Activated CD4-positive, alpha-beta T cell treated with anti-CD3 and anti-CD28 coated beads, Interleukin-2, amount 10 ng/mL, durations not matched to agents 24 days and 14 days (primary cell): Measurements from ENCODE around the gene LRFN5. TPM values are rescaled to one million over a fixed set of nuclear protein-coding genes. Genes with fewer than 3 reads are reported as not detected.

Source experiments
- DNase-seq: peaks from one replicate; pipeline ENCODE4 v3.0.0; 2022
- H3K27ac Mint-ChIP-seq: one replicate; pipeline ENCODE4 v1.8.0; 2022; ENCODE audit warnings: mild to moderate bottlenecking, mixed read lengths
- H3K27me3 Mint-ChIP-seq: one replicate; pipeline ENCODE4 v1.8.0; 2022; ENCODE audit warnings: mixed read lengths
- H3K36me3 Mint-ChIP-seq: one replicate; pipeline ENCODE4 v1.8.0; 2022; ENCODE audit warnings: low read depth, mild to moderate bottlenecking, mixed read lengths
- H3K4me1 Mint-ChIP-seq: one replicate; pipeline ENCODE4 v1.8.0; 2021; ENCODE audit warnings: mixed read lengths
- H3K4me3 Mint-ChIP-seq: one replicate; pipeline ENCODE4 v1.8.0; 2022; ENCODE audit warnings: mild to moderate bottlenecking, moderate library complexity, mixed read lengths
- H3K9me3 Mint-ChIP-seq: one replicate; pipeline ENCODE4 v1.8.0; 2021; ENCODE audit warnings: mixed read lengths
- intact Hi-C: fragments of 100-400 bp; cut with micrococcal nuclease; formaldehyde crosslinking; loops from one replicate; pipeline ENCODE4 v1.15.1; 2023
- total RNA-seq: library from RNA; stranded (reverse); gene quantifications from 2 replicates; pipeline ENCODE4 v1.2.3, GENCODE V29; 2022

Gene LRFN5
- total RNA-seq, 1 donor from 2014 or later = not detected

DNA sequence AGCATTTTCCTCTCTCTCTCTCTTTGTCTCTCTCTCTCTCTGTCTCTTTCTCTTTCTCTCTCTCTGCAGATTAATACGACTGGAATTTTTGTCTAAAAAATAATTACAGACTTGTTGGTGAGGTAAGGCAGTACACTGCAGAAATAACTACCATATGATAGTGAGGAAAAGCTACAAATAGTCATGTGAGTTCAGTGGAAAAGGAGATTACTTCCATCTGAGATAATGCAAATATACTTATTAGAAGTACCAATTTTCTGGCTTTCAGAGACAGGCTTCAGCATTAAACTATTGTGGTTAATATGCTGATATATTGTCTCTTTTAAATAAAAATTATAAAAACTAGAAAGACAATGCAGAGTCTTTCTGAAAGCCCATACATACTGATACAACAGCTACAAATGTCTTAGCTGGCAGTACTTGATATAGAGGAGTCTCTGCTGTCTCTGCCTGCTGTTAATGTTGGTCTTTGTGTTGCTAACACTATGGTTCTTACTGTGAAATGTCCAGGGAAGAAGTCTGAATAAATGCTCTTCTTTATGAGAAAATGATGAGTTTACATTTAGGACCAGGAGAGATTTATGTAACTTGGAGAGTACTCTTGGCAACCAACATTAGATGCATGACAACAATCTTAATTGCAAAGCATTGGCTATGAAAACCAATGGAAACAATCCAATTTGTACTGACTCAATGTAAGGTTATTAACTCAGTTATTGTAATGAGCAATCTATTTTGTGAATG, 167.0 kb downstream of the LRFN5 start:
- Mint-ChIP-seq H3K9me3 (no peaks in the 10 kb centered on the region), H3K4me3 (no peak overlapping the region), H3K27ac (no peak overlapping the region), H3K4me1 (no peaks in the 10 kb centered on the region), H3K27me3 (no peaks in the 10 kb centered on the region), H3K36me3 (no peaks in the 10 kb centered on the region)
- DNase-seq = no peak
- intact Hi-C loops = no loop called here

DNA sequence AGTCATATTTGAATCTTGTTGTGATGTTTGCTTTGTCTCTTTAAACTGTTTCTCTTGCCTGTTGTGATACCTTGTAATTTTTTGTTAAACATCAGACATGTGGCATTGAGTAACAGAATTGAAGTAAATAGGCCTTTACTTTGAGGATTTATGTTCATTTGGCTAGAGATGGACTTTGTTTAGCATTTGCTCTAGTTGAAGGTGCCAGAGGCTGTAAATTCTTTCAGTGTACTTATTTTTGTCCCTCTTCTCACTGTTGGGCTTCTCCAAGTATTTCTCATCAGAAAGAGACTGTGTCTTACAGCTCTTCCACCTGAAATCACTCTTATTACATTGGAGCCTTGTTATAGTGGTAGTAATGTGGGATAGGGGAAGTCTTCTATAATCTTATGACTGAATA, 175.8 kb downstream of the LRFN5 start:
- Mint-ChIP-seq H3K9me3 (no peaks in the 10 kb centered on the region), H3K27me3 (no peaks in the 10 kb centered on the region), H3K4me3 (no peak overlapping the region), H3K27ac (no peak overlapping the region), H3K36me3 (no peaks in the 10 kb centered on the region), H3K4me1 (no peaks in the 10 kb centered on the region)
- intact Hi-C loops = no loop called here
- DNase-seq = no peak

DNA sequence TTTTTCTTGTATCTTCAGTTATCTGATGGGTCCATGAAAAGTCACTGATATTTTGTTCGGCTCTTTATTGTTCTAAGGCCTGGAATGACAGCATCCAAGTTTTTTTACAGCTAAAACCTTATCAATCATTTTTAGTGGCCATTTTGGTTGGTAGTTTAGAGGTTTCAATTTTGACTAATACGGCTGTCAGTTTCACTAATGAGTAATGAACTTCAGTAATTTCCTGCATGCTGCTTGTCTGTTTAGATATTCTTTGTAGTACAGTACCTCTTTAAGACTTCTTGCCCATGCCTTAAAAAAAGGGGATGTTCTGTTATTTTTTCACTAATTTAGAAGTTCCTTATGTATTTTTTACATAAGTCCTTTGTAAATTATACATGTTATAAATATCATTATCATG, 176.7 kb downstream of the LRFN5 start:
- no peaks in the 10 kb centered on the region for H3K36me3 Mint-ChIP-seq
- no peaks in the 10 kb centered on the region for H3K4me1 Mint-ChIP-seq
- DNase-seq = no peak
- no peak overlapping the region for H3K4me3 Mint-ChIP-seq
- no peak overlapping the region for H3K27ac Mint-ChIP-seq
- intact Hi-C loops = no loop called here
- H3K9me3 Mint-ChIP-seq = no peaks in the 10 kb centered on the region
- no peaks in the 10 kb centered on the region for H3K27me3 Mint-ChIP-seq

DNA sequence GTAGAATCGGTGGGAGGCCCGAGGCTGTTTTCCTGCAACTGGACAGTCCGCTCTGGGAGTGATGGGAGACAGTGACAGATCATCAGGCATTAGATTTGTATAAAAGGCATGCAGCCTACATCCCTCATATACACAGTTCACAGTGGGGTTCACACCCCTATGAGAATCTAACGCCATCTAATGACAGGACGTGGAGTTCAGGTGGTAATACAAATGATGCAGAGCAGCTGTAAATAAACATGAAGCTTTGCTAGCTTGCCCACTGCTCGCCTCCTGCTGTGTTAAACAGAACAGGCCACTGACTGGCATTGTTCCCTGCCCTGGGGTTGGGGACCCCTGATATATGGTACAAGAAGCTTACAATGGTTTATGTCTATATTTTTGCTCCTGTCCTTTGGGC, 179.0 kb downstream of the LRFN5 start:
- no peak overlapping the region for H3K4me3 Mint-ChIP-seq
- H3K27me3 Mint-ChIP-seq = no peaks in the 10 kb centered on the region
- no peaks in the 10 kb centered on the region for H3K36me3 Mint-ChIP-seq
- intact Hi-C loops = no loop called here
- H3K4me1 Mint-ChIP-seq = no peaks in the 10 kb centered on the region
- DNase-seq = no peak
- no peaks in the 10 kb centered on the region for H3K9me3 Mint-ChIP-seq
- no peak overlapping the region for H3K27ac Mint-ChIP-seq

DNA sequence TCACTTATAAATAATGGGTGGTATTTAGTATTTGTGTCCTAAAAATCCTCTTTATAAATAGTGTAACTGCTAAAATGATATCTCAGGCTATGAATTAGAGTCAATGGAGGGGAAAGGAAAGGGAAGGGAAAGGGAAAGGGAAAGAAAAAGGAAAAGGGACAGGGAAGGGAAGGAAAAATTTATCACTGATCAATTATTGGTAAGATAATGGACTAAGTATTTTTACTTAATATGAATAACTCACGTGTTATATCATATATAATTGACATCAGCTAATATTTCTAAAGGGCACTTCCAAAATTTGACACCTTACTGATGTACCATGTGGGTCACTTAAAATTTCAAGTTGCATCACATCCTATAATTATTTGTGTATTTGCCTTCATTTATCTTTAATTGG, 193.1 kb downstream of the LRFN5 start:
- DNase-seq = no peak
- H3K36me3 Mint-ChIP-seq = no peaks in the 10 kb centered on the region
- H3K27ac Mint-ChIP-seq = no peak overlapping the region
- intact Hi-C loops = no loop called here
- H3K4me1 Mint-ChIP-seq = no peaks in the 10 kb centered on the region
- no peak overlapping the region for H3K4me3 Mint-ChIP-seq
- peaks cover 3% of the 10 kb centered on the region for H3K27me3 Mint-ChIP-seq
- no peaks in the 10 kb centered on the region for H3K9me3 Mint-ChIP-seq

DNA sequence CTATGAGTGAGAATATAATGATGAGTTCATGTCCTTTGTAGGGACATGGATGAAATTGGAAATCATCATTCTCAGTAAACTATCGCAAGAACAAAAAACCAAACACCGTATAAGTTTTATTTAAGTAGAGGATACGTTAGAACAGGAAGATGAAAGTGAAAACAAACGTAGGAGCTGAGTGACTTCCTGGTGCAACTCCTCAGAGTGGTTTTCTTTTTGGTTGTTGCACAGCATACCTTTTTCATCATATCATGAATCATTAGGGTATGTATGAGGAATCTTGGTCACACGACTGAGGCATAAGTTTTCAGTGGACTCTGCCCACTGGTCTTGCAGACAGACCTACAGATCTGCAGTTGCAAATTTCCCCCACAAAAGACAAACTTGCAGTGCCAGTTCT, 199.0 kb downstream of the LRFN5 start:
- intact Hi-C loops = no loop called here
- no peak for DNase-seq
- H3K9me3 Mint-ChIP-seq = peaks cover 5% of the 10 kb centered on the region
- H3K27me3 Mint-ChIP-seq = no peaks in the 10 kb centered on the region
- peaks cover 2% of the 10 kb centered on the region for H3K4me1 Mint-ChIP-seq
- no peaks in the 10 kb centered on the region for H3K36me3 Mint-ChIP-seq
- no peak overlapping the region for H3K27ac Mint-ChIP-seq
- no peak overlapping the region for H3K4me3 Mint-ChIP-seq

DNA sequence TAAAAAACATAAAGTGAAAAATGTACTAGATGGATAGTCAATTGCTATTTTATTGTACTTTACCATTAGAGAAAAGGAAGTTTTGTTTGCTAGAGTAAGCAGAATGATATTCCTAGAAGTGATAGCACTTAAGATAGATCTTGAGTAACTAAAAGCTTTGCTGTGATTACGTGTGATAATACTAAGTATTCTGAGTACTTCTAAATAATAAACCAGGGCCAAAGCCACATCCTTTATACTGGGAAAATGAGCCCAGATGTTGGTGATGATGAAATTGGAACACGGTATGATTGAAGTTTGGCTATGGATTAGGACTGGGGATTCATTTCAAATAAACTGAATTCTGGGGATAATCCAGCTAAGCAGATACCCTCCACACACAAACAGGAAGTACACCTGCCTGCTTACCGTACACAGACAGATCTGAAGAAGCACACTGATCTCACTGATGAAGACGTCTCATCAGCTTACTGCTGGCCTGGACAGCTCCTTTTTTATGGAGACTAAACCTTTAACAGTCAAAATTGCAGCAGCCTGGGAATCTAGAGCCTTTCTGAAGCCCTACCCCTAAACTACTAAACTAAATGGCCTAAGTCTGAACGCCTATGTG, 199.8 kb downstream of the LRFN5 start:
- H3K4me3 Mint-ChIP-seq = no peak overlapping the region
- intact Hi-C loops = no loop called here
- H3K4me1 Mint-ChIP-seq = peaks cover 2% of the 10 kb centered on the region

DNA sequence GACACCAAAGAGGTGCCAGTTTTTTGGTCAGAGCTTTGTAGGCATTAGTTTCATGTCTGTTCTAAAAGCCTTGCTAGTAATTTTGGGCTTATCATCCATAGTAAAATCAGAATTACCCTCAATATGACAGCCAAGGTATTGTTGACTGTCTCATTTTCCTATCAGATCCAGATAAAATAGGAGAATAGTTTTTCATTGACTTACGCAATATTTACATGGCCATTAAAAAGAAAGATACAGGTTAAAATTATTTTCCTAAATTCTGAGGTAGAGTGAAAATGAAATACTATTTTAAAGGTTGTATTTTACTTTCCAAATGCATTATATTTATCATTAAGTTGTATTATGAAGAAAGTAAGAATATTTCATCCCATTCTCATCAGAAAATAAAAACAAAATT, 203.7 kb downstream of the LRFN5 start:
- no peak overlapping the region for H3K4me3 Mint-ChIP-seq
- DNase-seq = no peak
- H3K27ac Mint-ChIP-seq = no peak overlapping the region
- intact Hi-C loops = no loop called here
- H3K4me1 Mint-ChIP-seq = peaks cover 2% of the 10 kb centered on the region
- no peaks in the 10 kb centered on the region for H3K27me3 Mint-ChIP-seq
- no peaks in the 10 kb centered on the region for H3K36me3 Mint-ChIP-seq
- H3K9me3 Mint-ChIP-seq = peaks cover 5% of the 10 kb centered on the region

More for the DNA sequence above, 199.8 kb downstream of the LRFN5 start:
- H3K36me3 Mint-ChIP-seq = no peaks in the 10 kb centered on the region
- H3K27me3 Mint-ChIP-seq = no peaks in the 10 kb centered on the region
- no peak overlapping the region for H3K27ac Mint-ChIP-seq
- H3K9me3 Mint-ChIP-seq = peaks cover 5% of the 10 kb centered on the region
- no peak for DNase-seq

DNA sequence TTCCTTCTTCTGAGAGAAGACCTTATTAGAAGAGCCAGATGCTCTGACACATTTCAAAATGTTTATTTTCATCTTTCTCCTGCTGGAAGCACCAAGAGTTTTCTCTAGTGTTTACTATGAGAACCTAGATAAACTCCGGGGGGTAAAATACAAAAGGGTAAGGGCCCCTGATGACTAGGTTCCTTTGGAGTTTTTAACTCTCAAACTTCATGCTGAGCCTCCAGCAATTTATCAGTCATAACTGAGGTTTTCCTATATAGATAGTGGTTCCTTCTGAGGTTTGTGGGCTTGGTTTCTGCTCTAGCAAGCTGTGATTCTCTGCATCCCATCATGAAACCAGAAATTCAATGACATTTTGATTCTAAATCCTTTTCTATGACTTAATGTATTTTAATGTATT, 210.9 kb downstream of the LRFN5 start:
- Mint-ChIP-seq H3K9me3 (no peaks in the 10 kb centered on the region), H3K4me1 (no peaks in the 10 kb centered on the region), H3K36me3 (no peaks in the 10 kb centered on the region), H3K27me3 (no peaks in the 10 kb centered on the region), H3K4me3 (no peak overlapping the region), H3K27ac (no peak overlapping the region)
- DNase-seq = no peak
- intact Hi-C loops = no loop called here

DNA sequence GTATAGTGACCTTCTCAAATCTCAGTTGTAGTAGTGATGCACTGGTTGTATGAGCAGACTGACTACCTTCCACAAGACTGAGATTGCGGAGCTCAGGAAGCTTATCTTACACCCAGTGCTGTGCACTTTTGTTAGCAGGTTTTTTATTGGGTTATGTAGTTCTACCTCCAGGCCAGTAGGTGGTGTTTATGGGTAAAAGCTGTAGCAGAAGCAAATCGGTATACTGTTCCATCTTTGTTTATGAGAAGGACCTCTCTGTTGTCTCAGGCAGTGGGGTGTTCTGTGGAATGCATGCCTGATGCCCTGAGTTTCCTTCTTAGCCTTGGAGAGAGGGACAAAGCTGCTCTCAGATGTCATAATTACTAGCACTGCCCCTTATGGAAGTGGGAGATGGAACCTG, 217.8 kb downstream of the LRFN5 start:
- H3K4me1 Mint-ChIP-seq = no peaks in the 10 kb centered on the region
- no peak overlapping the region for H3K27ac Mint-ChIP-seq
- intact Hi-C loops = no loop called here
- H3K9me3 Mint-ChIP-seq = no peaks in the 10 kb centered on the region
- H3K27me3 Mint-ChIP-seq = no peaks in the 10 kb centered on the region
- no peaks in the 10 kb centered on the region for H3K36me3 Mint-ChIP-seq
- H3K4me3 Mint-ChIP-seq = no peak overlapping the region
- DNase-seq = no peak

DNA sequence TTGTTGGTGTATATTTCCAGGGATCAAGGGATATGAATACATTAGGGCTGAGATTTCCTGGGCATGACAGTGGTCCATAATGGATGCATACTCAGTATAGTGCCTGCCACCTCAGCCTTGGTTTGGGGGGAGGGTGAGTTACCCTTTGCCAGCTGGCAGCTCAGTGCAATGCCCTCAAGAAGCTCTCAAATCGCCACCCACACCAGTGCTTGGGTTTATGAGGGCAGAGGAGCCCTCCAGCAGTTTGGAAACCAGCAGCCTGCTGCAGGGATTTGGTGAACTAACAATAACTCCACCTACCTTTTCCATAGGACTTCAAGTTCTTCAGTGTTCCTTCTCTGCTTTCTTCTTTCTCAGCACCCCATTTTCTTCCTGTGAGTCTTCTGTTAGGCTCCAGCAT, 218.9 kb downstream of the LRFN5 start:
- H3K9me3 Mint-ChIP-seq = no peaks in the 10 kb centered on the region
- H3K4me3 Mint-ChIP-seq = no peak overlapping the region
- no peak for DNase-seq
- no peaks in the 10 kb centered on the region for H3K36me3 Mint-ChIP-seq
- no peak overlapping the region for H3K27ac Mint-ChIP-seq
- no peaks in the 10 kb centered on the region for H3K4me1 Mint-ChIP-seq
- no peaks in the 10 kb centered on the region for H3K27me3 Mint-ChIP-seq
- intact Hi-C loops = no loop called here

DNA sequence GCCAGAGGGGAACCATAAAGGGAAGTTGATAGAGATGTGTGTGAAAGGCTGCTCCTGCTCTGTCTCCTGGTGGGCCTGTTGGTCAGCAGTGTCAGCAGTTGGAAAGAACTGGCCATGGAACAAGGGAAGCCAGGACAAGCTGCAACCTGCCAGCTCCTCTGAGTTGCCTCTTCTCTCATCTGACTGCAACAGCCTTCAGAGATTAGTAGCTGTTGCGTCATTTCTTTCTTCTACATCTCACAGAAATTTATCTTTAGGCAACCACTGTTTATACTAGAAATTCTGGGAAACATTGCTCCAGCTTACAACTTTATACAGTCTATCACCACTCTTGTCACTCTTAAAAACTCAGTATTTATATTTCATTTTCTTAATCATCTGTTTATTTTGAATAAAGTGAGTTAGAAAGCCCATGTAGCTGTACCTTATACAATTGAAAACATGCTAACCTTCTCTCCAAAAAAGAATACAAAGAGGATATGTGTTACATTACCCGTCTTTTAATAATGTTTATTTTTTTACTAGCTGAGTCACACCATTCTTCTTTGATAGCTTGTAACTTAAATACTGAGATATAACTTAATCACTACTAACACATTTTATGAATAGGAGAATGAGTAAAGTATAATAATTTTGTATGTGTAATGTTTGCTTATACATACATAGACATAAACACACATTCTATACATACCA, 224.2 kb downstream of the LRFN5 start:
- H3K9me3 Mint-ChIP-seq = no peaks in the 10 kb centered on the region
- DNase-seq = no peak
- H3K27ac Mint-ChIP-seq = no peak overlapping the region
- H3K36me3 Mint-ChIP-seq = no peaks in the 10 kb centered on the region
- no peaks in the 10 kb centered on the region for H3K27me3 Mint-ChIP-seq
- no peaks in the 10 kb centered on the region for H3K4me1 Mint-ChIP-seq
- no peak overlapping the region for H3K4me3 Mint-ChIP-seq
- intact Hi-C loops = no loop called here

DNA sequence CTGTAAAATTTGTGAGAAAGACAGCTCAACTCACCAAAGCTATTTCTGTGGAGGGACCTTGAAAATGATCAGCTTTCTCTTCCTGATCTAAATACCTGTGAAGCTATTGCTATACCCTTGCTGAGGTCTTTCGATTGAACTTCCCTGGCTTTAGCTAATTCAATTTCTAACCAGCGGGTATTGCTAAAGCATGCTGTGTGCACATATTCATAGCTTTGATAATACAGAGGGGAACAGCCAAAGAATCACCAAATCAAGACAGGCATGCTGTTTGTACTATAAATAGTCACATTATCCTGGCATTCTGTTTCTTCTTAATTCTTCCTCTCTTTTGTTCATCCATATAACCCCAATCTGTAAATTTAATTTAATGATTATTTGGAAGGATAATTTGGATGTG, 233.0 kb downstream of the LRFN5 start:
- no peaks in the 10 kb centered on the region for H3K36me3 Mint-ChIP-seq
- no peak for DNase-seq
- H3K9me3 Mint-ChIP-seq = no peaks in the 10 kb centered on the region
- intact Hi-C loops = no loop called here
- no peak overlapping the region for H3K27ac Mint-ChIP-seq
- H3K27me3 Mint-ChIP-seq = no peaks in the 10 kb centered on the region
- no peaks in the 10 kb centered on the region for H3K4me1 Mint-ChIP-seq
- H3K4me3 Mint-ChIP-seq = no peak overlapping the region

DNA sequence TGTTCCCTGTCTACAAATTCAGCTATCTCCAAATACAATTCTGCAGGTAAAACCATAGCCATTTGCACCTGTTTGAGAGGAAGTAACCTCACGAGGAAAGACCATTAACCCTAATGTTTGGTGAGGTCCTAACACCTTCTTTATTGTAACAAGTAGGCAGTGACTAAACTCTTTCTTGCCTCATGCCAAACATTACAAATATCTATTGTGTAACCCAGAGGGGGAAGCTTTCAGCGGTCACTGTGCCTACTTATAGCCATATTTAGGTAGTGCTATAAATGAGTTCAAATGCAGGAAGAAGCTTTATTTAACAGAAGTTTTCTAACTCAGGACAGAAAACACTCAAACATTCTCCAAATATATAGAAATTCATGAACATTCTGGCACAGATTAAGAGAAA, 252.7 kb downstream of the LRFN5 start:
- H3K27me3 Mint-ChIP-seq = no peaks in the 10 kb centered on the region
- H3K9me3 Mint-ChIP-seq = peaks cover 7% of the 10 kb centered on the region

More for the DNA sequence above, 252.7 kb downstream of the LRFN5 start:
- intact Hi-C loops = no loop called here
- H3K36me3 Mint-ChIP-seq = no peaks in the 10 kb centered on the region
- H3K4me3 Mint-ChIP-seq = no peak overlapping the region
- H3K4me1 Mint-ChIP-seq = no peaks in the 10 kb centered on the region
- H3K27ac Mint-ChIP-seq = no peak overlapping the region
- DNase-seq = no peak
